Stimulated activated CD4-positive, alpha-beta T cell treated with anti-CD3 and anti-CD28 coated beads, Interleukin-1b, Interleukin-23, amount 100 ng/mL, for 1 hour (primary cell): ENCODE data around the gene UBL7.

Experiments used
- DNase-seq, 2 donors: peaks; one replicate each; pipeline ENCODE4 v3.0.0-alpha.2; 2020; ENCODE audit warnings: low read depth in 2 of 2

UBL7 gene

DNA sequence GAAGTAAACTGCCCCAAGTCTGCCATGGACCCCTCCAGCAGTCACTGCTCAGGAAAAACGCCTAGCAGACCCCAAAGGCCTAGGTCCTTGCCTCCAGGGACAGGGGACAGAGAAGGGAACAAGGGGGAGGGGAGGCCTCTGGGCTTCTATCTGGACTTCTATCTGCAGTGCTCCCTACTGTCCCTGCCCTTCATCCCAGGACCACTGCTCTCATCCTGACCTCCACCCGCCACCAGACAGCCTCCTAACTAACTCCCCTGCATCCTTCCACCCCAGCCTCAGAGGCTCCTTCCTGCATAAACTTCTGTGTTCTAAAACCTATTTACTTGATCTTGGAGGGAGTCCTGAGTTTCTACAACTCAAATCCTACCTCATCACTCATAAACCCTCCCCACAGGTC lies 52.6 kb downstream of the UBL7 start:
- DNase-seq, result no peak

DNA sequence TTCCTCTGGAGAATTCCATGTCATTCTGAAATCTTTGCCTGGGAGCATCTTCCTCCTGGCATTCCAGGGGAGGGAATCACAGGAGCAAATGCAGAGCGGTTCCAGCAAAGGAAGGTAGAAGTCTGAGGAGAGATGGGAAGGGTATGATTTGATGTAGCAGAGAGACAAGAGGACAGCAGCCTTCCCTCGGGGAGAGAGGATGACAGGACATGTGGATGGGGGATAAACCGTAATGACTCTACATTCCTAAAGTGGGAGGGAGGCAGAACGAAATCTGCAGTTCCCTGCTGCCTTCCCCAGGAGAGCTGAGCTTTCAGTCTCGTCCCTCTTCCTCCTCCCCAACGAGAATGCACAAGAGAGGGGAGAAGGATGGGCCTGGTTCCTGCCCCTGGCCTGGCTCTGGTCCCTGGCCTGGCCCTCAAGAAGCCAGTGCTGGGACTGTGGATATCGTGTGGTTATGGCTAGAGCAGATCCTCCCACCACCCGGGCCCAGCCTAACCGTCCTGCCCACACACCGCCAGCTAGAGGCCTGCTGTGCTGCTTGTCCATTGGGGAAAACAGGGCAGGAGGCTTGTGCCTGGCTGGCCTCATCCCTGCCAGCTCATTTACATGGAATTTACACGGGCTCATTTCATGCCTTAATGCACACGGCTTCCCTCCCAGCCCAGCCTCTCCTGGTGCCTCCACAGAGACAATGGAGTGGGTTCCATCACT lies 53.8 kb downstream of the UBL7 start:
- DNase-seq, result no peak

DNA sequence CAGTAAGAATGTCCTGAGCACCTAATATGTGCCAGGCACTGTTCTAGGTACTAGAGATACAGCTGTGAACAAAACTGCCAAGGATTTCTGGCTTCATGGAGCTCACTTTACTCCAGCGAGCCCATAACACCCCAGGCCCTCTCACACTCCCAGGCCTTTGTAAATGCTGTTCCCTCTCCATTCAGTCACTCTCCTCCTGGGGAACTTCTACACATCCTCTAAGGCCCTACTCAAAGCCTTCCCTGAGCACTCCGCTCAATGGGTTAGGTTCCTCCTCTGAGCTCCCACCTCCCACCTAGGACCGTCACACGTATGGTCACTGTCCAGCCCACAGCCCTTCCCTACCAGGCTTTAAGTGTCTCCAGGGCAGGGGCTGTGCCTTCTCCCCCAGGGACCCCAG lies 54.4 kb downstream of the UBL7 start:
- DNase-seq, result no peak

DNA sequence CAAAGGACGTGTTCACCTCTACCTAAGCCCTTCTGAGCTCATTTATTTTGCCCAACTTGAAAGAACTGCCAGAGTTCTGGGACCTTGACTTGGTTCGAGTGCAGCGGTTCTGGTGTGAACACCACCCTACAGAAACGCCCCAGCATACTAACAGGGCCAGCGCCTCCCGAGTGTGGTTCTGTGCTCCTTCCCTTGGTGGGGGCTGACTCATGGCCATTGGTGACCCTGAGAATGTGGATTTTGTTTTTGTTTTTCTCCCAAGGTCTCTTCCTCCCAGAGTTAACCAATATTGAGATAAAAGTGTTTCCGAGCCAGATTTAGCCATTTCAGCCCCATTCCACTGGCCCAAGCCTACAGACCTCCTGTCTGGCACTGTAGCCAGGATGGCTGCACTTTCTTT lies 55.1 kb downstream of the UBL7 start:
- DNase-seq, result no peak

DNA sequence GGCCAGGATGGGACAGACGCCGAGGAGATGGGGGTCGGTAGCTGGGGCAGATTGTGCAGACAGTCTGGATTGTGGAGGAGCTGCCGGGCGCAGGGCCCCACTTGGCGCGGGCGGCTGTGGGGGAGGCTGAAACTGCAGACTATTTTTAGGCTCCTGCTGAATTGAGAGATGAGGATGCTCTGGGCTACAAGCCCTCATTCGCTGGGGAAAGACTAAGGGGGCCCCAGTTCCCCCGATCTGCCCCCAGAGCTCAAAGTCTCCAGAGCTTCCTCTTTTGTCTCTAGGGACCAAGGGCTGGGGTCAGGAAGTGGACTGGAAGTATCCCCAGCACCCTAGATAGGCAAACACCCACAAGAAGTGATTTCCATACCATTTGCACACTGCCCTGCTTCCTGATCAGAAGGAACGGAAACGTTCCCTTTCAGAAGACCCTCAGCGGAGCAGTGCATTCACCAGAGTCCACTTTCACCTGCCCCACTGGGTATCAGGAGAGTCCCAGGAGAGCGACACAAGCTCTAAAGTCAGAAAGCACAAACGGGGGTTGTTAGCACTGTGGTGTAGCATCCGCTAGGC lies 56.9 kb downstream of the UBL7 start:
- no peak for DNase-seq

DNA sequence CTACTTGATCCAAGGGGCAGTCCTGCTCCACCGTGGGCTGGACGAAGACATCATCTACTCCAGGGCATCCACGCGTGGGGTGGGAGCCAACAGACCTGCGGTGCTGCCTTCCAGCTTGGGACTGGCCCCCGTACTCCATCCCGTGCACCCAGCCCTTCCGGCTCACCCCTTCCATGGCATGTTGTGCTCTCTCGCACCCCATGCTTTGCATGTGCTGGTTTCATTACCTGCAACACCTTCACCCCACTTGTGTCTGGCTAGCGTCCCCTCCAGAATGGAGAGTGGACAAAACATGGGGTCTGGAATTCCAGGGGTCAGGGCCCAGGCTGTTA lies 57.4 kb downstream of the UBL7 start:
- DNase-seq, result no peak

DNA sequence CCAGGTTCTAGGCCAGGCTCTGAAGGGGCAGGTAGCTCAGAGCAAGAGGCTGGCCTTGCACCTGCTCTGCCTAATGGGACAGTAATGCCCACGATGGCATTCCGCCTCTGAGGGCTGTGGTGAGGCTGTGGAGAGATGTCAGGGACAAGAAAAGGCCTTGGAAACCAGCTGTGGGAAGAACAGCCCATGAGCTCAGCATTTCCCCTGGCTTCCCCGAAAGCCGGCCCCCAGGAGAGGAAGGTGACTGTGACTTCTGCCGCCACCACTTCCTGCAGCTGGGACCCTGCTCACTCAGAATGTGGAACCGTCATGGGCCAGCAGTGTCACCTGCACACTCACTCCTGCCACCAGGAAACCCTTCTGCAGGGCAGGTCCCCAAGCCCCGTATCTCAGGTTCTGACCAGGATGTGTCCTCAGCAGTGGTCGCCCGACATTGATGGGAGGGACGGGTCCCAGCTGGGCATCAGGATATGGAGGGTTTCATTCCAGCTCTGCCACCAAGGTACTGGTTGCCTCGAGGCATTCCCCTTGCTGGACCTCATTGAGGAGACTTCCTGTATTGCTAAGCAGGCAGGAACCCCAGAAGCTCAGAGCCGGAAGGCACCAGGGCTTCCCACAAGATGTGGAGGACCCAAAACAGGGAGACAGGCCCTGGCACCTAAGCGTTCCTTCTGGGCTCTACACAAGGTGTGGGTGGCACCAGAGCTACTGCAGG lies 57.9 kb downstream of the UBL7 start:
- DNase-seq, result peak; percentile 11 to 37

DNA sequence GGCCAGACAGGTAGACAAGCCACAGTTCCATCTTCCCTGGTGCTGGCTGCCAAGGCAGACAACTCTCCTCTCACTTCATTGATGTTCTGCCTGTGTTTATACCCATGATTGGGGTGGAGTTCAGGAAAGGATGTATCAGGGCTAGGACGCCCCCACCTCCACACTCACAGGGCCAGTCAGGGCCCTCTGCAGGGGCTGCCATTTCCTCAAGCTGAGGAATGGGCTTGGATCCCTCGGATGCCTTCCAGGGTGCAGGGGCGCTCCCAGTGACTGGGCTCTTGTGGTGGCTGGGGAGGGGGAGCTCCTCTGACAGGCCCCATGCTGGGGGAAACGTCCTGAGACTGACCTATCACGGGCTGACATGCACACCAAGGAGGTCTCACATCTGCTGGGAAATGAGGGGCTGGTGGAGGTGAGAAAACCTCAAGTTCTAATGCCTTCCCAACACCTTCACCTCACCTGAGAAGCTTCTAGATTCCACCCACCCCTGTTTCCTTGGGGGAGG lies 58.6 kb downstream of the UBL7 start:
- no peak for DNase-seq

DNA sequence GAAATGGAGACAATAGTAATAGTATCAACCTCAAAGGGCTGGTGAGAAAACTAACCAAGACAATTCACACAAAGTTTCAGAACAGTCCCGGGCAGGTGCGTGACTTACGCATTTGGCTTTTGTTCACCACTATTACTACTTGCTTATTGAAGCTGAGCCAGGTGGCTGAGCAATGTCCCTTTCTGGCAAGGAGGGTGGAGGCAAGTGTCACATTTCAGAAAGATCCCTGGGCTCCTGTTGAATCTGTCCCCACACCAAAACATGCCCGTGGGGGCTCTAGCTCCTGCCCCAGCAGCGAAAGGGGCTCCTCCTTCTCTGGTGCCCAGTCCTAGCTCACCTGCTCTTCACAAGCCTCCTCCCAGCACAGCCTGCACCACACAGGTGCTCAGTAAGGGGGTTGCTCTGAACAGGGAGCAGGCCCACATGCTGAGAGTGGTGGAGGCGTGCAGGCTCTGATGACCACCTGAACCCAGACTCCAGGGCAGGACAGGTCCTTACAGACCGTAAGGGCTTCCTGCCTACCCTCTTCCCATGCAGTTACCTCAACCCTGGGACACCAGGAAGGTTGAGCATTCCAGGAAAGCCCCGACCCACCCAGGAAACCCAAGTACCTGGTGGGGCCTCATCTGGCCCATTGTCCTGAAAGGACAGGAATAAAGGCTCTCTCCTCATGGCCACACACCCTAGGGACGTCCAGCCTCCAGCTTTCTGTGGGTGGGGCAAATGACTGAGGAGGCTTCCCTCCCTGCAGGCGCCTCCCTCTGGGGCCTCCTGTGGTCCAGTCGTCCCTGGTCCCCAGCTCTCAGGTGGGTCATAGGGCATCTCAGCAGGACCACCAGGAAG lies 59.8 kb downstream of the UBL7 start:
- DNase-seq, result no peak

DNA sequence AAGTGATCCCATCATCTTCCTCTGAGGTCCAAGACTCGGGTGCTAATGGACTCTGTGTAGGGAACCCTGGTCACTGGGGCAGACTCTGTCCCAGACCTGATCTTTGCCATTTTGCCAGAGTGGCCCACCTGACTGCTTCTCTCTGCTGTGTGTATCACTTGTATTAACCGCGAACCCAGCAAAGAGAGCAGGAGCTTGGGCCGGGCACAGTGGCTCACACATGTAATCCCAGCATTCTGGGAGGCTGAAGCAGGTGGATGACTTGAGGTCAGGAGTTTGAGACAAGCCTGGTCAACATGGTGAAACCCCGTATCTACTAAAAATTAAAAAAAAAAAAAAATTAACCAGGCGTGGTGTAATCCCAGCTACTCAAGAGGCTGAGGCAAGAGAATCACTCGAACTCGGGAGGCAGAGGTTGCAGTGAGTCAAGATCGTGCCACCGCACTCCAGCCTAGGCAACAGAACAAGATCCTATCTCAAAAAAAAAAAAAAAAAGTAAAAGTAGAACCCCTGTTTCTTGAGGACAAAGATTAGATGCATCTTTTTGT lies 60.6 kb downstream of the UBL7 start:
- DNase-seq, result no peak

DNA sequence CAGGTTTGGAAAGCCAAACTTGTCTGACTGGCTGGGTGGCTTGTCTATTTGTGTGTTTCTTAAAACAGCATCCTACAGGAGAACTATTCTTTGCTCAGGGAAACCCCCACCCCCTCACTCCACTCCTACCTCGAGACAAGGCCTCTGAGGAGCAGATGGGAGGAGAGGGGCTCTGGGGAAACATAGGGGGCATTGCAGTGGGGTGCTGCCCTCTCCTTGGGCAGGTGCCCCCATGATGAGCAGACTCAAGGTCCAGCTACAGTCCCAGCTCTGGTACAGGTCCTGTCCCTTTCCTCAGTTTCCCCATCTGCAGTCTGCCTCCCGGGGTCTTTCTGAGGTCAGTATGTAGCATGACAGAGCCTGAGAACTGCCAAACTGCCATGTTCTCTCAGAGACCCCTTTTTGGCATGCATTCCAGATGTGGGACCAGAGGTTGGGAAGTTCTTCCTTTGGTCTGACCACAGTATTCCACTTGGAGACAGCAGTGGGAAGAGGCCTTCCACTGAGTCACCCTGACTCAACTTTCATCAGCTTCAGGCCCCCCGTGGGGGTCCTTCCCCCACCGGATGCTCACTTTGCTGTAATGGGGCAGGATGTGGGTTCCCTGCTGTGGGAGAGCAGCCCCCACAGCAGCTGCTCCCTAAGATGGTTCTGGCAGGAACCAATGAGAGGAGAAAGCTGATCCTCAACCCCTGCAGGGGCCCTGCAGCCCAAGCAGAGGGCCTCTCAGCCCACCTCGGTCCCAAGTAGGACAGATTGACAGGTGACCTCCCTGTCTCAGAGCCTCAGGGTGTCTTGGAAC lies 61.2 kb downstream of the UBL7 start:
- DNase-seq, result no peak

DNA sequence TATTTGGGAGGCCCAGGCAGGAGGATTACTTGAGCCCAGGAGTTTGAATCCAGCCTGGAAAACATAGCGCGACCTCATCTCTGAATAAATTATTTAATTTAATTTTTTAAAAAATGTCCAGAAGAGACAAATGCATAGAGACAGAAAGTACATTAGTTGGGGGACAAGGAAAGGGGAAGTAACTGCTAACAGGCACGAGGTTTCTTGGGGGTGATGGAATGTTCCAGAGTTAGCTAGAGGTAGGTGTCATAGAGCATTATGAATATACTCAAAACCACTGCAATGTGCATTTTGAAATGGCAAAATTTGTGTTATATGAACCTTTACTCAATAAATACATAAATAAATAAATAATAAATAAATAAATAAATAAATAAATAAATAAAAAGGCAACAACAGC lies 61.9 kb downstream of the UBL7 start:
- no peak for DNase-seq

DNA sequence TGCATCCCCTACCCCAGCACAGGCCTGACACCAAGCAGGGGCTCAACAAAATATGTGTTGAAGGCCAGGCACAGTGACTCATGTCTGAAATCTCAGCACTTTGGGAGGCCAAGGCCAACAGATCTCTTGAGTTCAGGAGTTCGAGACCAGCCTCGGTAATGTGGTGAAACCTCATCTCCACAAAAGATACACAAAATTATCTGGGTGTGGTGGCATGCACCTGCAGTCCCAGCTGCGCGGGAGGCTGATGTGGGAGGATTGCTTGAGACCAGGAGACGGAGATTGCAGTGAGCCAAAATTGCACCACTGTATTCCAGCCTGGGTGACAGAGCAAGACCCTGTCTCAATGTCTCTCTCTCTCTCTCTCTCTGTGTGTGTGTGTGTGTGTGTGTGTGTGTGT lies 62.8 kb downstream of the UBL7 start:
- DNase-seq, result no peak

DNA sequence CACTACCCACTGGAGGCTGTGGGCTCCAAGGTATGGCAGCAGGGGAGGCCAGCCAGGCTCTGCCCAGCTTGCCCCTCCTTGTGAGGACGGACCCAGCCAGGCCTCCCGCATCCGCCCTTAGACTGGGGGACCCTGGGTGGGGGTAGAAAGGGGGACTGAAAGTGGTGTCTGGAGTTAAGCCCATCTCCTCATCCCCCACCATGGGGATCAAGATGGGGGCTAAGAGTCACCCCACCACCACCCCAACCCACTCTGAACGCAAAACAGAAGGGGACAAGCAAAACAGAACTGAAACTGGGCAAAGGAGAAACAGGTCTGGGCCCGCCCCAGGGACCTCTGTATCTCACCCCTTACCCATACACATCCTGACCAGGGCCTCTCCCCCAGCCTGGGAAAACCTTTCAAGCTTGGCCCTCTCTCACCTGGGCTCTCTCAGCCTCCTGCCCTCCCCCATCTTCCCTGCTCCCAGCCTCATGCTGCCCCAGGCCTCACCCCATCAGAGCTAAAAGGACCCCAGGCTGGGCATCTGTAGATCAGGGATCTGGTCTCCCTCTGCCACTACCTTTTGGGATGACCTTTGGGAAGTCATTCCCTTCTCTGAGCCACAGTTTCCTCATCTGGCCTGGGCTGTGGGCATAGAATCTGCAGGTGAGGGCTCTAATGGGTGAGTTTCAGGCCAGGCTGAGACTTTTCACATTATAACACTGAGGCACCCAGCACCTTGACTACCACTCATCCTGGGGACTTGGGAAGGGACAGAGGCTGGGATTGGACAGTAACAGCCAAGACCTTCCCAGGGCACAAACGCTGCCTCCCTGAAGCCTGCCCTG lies 63.5 kb downstream of the UBL7 start:
- DNase-seq, result no peak

DNA sequence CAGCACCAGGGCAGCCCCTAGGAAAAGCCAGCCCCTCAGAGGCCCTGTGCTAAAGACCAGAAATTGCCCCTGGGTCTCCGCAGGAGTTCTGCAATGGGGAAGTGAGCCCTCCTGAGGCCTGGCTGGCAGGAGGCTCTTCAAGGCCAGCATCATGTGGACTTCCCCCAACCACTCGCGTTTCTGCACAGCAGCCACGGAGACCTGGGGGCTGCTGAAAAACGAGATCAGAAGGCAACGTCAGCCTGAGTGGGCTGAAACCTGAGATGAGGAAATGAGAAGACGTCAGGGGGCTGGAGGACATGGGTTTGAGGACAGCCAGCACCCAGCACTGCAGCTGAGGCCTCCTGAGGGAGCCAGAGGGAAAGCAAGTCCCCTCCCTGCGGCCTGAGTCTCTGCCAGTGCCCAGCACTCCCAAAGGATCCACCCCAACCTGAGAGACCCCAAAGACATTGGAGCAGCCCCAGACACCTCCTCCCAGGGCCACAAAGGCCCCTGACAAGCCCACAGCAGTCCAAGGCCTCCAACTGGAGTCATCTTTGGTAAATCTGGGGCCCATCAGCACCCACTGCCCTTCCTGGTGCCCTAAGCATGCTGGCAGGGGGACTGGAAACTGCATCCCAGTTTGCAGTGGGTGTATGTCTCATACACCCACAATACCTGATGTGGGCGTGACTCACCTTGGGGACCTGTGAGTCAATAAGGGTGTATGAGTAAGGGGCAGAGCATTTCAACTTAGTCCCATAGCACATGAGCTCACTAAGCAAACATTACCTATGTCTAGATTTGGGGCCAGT lies 64.3 kb downstream of the UBL7 start:
- DNase-seq, result peak in 1 of 2 donors; percentile 23

DNA sequence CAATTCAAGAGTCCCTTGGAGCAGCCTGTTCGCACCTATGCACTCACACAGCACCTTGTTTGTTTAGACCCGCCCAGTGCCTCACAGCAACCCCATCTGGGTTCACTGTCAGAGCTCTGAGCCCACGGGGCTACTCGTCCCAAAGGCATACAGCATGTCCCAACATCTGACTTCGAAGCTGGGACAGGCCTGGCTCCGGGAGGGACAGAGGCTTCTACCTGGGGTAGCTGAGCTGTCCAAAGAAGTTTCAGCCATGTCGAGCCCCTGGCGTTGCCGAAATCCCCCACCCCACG lies 64.9 kb downstream of the UBL7 start:
- no peak for DNase-seq
